ENCODE data around the gene DNAJC15.

Gene DNAJC15

DNA sequence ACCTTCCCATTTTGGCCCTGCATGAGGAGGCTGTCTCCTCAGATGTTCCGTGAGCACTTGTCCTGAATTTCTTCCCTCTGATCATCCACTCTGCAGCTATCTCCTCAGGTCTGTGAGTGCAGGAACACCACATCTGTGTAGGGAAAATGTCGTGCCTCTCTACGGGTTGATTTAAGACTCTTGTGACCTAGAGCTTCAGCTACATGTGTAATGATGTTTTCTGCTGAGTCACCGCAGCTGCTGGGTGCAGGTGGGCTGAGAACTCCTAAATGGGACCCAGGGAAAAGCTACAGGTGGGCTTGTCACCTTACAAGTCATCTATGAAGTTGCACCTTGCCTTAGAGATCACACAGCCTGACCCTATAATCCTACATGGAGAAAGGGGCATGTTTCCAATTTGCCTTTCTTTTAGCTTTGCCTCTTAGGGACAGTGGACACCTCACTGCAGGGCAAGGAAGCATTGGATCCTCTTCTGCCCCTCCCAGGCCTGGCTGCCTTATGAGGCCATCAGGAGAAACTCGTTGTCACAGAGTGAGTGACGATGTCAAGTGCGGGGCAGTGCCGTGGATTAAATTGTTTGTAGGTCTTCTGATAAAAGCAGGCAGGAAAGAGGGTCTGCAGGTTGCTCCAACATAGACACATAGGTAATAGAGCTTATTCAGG, 122.3 kb downstream of the DNAJC15 start:
- no peak for DNase-seq (ENCODE audit: low spot score)
- TF ChIP-seq, protein P1, sequence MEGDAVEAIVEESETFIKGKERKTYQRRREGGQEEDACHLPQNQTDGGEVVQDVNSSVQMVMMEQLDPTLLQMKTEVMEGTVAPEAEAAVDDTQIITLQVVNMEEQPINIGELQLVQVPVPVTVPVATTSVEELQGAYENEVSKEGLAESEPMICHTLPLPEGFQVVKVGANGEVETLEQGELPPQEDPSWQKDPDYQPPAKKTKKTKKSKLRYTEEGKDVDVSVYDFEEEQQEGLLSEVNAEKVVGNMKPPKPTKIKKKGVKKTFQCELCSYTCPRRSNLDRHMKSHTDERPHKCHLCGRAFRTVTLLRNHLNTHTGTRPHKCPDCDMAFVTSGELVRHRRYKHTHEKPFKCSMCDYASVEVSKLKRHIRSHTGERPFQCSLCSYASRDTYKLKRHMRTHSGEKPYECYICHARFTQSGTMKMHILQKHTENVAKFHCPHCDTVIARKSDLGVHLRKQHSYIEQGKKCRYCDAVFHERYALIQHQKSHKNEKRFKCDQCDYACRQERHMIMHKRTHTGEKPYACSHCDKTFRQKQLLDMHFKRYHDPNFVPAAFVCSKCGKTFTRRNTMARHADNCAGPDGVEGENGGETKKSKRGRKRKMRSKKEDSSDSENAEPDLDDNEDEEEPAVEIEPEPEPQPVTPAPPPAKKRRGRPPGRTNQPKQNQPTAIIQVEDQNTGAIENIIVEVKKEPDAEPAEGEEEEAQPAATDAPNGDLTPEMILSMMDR (IDR thresholded peaks at IDR 0.05; ENCODE audit: extremely low read depth, missing control alignments): no peak

DNA sequence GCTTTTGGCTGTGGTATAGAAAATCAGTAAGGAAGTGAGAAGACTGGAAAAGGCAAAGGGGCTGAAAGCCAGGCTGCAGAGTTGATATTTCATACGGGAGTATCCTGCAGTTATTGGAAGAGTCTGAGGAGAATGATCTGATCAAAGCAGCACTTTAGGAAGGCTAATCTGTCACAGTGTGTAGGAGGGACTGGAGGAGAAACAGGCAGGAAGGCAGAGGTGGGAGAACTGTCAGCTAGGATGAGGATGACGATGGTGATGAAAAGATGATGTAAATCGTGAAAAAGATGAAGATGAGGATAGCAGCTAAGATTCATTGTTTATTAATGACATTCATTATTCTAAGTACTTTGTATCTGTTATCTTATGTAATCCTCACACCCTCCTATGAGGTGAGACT, 123.0 kb downstream of the DNAJC15 start:
- DNase-seq (ENCODE audit: low spot score): no peak
- TF ChIP-seq, protein P1 (IDR thresholded peaks at IDR 0.05; ENCODE audit: extremely low read depth, missing control alignments): no peak

DNA sequence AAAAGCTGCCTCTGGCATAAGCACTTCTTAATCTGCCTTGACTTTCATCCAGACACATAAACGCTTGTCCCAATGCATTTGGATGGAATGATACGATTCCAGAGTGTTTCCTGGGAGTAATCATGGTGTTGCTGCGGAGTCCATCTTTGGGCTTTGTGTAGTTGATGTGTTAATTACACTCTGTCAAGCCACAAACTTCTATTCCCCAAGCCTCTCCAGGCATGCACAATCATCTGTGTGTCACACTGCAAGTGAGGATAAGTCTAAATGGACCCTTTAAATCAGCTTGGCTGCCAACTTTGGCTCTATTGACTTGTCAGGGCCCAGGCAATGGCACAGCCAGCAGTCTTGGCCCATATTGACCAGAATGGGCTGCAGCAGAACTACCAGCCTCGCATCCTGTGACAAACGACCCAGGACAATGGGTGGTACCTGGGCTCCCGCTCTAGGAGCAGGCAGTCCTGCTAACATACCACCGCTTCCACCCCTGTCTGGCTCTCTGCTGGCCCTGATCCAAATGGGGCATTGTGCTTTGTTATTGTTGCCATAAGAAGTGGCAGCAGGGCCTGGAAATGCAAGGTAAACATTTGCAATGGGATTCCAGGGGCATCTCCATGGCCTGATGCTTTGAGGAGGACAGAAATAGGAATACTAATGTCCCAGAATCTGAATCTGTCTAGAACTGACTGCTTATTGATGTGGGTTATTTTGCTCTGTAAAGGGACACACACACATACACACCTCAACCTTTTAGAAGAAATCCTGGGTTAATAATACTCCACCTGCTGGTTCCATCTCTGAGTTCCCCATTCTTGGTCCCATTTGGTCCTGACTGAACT, 127.2 kb downstream of the DNAJC15 start:
- DNase-seq (ENCODE audit: low spot score): no peak
- TF ChIP-seq, protein P1 (IDR thresholded peaks at IDR 0.05; ENCODE audit: extremely low read depth, missing control alignments): no peak

DNA sequence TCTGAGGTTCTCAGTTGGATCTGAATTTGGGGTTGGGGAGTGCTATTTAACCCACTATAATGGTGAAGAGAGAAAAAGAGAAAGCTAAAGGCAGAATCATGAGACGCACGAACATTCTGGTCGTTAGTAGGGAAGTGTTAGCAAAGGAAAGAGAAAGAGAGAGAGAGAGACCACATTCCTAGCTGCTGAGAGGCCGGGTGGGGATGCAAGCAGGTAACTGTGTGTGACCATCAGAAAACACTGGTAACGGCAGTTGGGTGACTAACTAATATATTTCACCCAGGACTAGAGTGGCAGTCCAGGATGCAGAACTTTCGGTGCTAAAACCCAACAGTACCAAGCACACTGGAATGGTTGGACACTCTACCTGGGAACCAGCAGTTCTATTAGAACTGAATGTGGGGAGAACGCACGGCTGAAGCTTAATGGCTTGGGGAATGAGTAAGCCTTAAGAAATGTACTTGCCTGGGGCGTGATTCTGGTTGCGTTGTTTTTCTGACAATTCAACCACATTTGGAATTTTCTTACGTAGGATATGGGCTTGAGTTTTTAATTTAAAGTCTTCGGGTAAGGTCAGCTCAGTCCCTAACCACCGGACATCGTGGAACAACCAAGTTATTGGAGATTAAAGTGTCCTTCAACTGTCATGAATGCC, 130.2 kb downstream of the DNAJC15 start:
- no peak for DNase-seq (ENCODE audit: low spot score)
- TF ChIP-seq, protein P1 (IDR thresholded peaks at IDR 0.05; ENCODE audit: extremely low read depth, missing control alignments): no peak

DNA sequence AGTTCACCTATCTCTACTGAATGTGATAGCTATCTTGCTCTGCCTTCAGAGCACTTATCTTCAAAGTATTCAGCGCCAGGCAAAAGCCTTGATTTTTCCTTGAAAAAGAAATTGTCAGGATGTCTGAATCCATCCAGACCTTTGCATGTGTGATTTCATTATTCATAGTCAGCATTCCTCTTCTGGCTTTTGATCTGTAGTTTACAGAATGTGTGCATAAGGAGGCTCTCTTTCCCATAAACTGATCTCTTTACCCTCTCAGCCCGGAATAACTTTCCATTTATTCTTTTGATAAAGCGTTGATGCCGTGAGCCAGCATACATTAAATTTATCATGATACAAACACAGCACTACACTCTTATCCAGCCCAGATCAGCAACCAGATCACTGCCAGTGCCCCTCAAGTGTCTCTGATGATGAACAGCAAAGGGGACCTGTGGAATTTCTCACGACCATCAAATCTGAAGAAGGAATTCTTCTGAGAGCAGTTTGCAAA, 130.8 kb downstream of the DNAJC15 start:
- TF ChIP-seq, protein P1 (IDR thresholded peaks at IDR 0.05; ENCODE audit: extremely low read depth, missing control alignments): no peak
- DNase-seq (ENCODE audit: low spot score): no peak

DNA sequence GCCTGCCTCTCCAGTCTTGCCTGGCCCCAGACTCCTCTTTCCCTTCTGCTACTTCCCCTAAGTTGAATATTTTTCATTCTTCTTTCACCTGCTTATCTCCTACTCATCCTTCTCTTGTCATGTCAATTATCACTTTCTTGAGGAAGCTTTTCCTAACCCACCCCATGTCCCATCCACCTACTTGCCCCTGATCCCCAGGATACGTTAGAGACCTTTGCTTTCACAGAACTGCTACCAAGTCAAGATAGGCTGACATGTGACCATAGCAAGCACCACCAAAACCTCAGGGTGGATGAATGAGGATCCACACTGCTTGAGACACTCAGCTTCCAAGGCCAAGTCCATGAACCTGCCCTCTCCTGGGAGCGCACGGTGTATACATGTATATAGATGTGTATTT, 131.5 kb downstream of the DNAJC15 start:
- DNase-seq (ENCODE audit: low spot score): no peak
- TF ChIP-seq, protein P1 (IDR thresholded peaks at IDR 0.05; ENCODE audit: extremely low read depth, missing control alignments): no peak

DNA sequence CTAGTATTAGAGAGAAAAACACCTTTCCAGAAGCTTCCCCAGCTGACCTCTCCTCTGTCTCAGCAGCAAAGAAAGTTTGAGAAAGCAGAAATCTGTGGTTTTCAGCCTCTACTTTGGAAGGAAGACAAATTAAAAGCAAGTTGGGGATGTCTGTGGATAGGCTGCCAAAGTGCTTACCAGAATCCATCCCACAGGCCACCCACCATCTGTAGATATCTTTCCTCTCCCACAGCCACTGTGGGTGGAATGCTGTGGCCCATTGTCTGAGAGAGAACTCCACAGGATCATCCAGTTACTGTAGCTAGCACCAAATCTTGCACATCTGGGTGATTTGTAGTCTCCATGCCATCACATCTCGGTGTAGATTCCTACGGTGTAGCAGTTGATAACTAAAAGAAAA, 133.5 kb downstream of the DNAJC15 start:
- TF ChIP-seq, protein P1 (IDR thresholded peaks at IDR 0.05; ENCODE audit: extremely low read depth, missing control alignments): no peak
- no peak for DNase-seq (ENCODE audit: low spot score)
